Left lung (tissue), 10 donors: ENCODE measurements around the gene DCC. TPM values are rescaled to one million over a fixed set of nuclear protein-coding genes. Genes with fewer than 3 reads are reported as not detected.

Source experiments
- ATAC-seq: fragments of 200-7000 bp; cut with Tn5 transposase; one replicate; pipeline ENCODE4 v1.9.1; 2020; ENCODE audit warnings: moderate library complexity
- DNase-seq, 4 donors: peaks; one replicate each; pipeline ENCODE4 v3.0.0-alpha.2; 2013 to 2020
- H3K27ac ChIP-seq, 2 donors: fragments of 200-600 bp; sonication (generic) in 1 of 2; one replicate each; pipeline versions ENCODE4 v1.5.0 to v1.8.0; 2020 to 2021
- H3K27me3 ChIP-seq, 2 donors: fragments of 200-600 bp; sonication (generic) in 1 of 2; one replicate each; pipeline versions ENCODE4 v1.5.0 to v1.8.0; 2020 to 2021
- H3K36me3 ChIP-seq, 2 donors: fragments of 200-600 bp; sonication (generic) in 1 of 2; one replicate each; pipeline versions ENCODE4 v1.5.0 to v1.8.0; 2020 to 2021
- H3K4me1 ChIP-seq, 2 donors: fragments of 200-600 bp; one replicate each; pipeline ENCODE4 v1.8.0; 2021
- H3K4me3 ChIP-seq, 2 donors: fragments of 200-600 bp; sonication (generic) in 1 of 2; one replicate each; pipeline versions ENCODE4 v1.5.0 to v1.8.0; 2020 to 2021; ENCODE audit warnings: mild to moderate bottlenecking in 1 of 2
- H3K9me3 ChIP-seq, 2 donors: fragments of 200-600 bp; sonication (generic) in 1 of 2; one replicate each; pipeline versions ENCODE4 v1.5.0 to v1.8.0; 2020 to 2021
- CTCF ChIP-seq, 2 donors: fragments of 200-600 bp; sonication (generic) in 1 of 2; IDR thresholded peaks; one replicate each; pipeline versions ENCODE4 v1.5.0 to v1.8.0; 2021; ENCODE audit warnings: antibody characterized with exemption in 2 of 2
- intact Hi-C, 2 donors: fragments of 100-400 bp; cut with DNase I; formaldehyde crosslinking; loops; one replicate each; pipeline versions ENCODE4 v1.11.2 to v1.14.2; 2022
- polyA plus RNA-seq, 6 donors: library from polyadenylated mRNA; unstranded; fragments of 120-200 nt; gene quantifications; one replicate each; pipeline ENCODE4 v1.2.1, GENCODE V29; 2013; ENCODE audit not compliant: insufficient read length in 6 of 6
- total RNA-seq, 2 donors: library from RNA; stranded (reverse); fragmentation: NEBNext Ultra II Directional; extraction: Animal tissue kit (Norgen Biotek cat#: 25700); gene quantifications; one replicate each; pipeline ENCODE4 v1.2.1, GENCODE V29; 2021
- donor health status: DM: no; HTN: yes; CAD: no.
- donor health status: DM: no; HTN: no; CAD: no.

The DCC gene
- total and polyA plus RNA-seq, 8 donors = 0.61 to 3.5 (median 2.1) TPM

DNA sequence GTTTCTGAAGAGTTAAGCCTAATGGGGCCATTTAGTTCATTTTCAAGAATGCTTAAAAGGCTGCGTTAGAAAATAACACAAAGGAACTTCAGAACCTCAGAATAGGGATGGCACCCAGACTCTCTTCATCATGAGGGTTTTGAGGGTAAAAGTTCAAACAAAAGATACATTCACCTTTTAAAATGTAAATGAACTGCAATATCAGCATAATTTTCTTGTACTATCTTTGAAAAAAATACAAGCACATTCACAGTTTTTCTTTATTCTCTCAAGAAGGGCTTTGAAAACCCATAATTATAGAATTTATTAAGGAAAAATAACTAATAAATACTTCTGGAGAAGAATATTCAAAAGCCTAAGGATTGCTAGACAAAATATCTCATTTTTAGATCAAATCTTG is 791.0 kb downstream of the DCC start:
- Histone ChIP-seq H3K9me3 (no peaks in the 10 kb centered on the region), H3K4me1 (no peaks in the 10 kb centered on the region), H3K27me3 (no peaks in the 10 kb centered on the region), H3K4me3 (no peak overlapping the region), H3K36me3 (no peaks in the 10 kb centered on the region), H3K27ac (no peak overlapping the region)
- no peak for TF ChIP-seq CTCF (IDR thresholded peaks at IDR 0.05)
- ATAC-seq (no peak), DNase-seq (no peak)
- intact Hi-C loops = no loop called here

- peaks cover 0 to 4% of the 10 kb centered on the region in 2 donors for H3K9me3 ChIP-seq
- no peak overlapping the region for H3K27ac ChIP-seq
- no peaks in the 10 kb centered on the region for H3K4me1 ChIP-seq
- intact Hi-C loops = no loop called here
- no peaks in the 10 kb centered on the region for H3K27me3 ChIP-seq
- H3K36me3 ChIP-seq = no peaks in the 10 kb centered on the region
- no peak for TF ChIP-seq CTCF (IDR thresholded peaks at IDR 0.05)
- no peak overlapping the region for H3K4me3 ChIP-seq
- no peak for ATAC-seq
- no peak for DNase-seq
Observed at GRCh38 chr18:53134711-53135110, 794.7 kb downstream of the DCC start.

DNA sequence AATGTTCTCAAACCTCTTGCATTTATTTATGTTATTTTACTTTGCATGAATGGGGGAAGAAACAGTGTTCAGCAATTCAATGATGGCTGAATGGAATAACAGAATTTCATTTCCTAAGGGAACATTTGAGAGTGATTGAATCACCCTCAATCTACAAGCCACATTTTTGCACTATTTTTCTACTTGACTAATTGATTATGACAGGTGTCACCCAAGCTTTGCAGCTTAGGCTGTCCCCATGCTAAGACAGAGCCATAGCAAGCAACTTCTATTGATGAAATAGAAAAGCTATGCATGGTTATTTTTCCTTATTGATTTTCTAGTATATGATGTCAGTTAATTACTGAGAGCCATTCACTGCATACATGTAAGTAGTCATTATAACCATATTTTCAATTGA is 795.7 kb downstream of the DCC start:
- no peak for ATAC-seq
- intact Hi-C loops = no loop called here
- Histone ChIP-seq H3K4me1 (no peaks in the 10 kb centered on the region), H3K4me3 (no peak overlapping the region), H3K27me3 (no peaks in the 10 kb centered on the region), H3K27ac (no peak overlapping the region), H3K9me3 (peaks cover 0 to 4% of the 10 kb centered on the region in 2 donors), H3K36me3 (no peaks in the 10 kb centered on the region)
- no peak for DNase-seq
- no peak for TF ChIP-seq CTCF (IDR thresholded peaks at IDR 0.05)

GRCh38 chr18:53139746-53140500 is 799.9 kb downstream of the DCC start:
- peaks cover 0 to 4% of the 10 kb centered on the region in 2 donors for H3K9me3 ChIP-seq
- no peaks in the 10 kb centered on the region for H3K36me3 ChIP-seq
- no peak overlapping the region for H3K4me3 ChIP-seq
- DNase-seq (no peak), ATAC-seq (no peak)
- intact Hi-C loops = no loop called here
- H3K4me1 ChIP-seq = no peaks in the 10 kb centered on the region
- no peak overlapping the region for H3K27ac ChIP-seq
- H3K27me3 ChIP-seq = no peaks in the 10 kb centered on the region
- TF ChIP-seq CTCF (IDR thresholded peaks at IDR 0.05) = no peak

GRCh38 chr18:53142005-53142404 is 802.0 kb downstream of the DCC start:
- Histone ChIP-seq H3K27ac (no peak overlapping the region), H3K4me3 (no peak overlapping the region), H3K4me1 (no peaks in the 10 kb centered on the region), H3K36me3 (no peaks in the 10 kb centered on the region), H3K9me3 (peaks cover 0 to 2% of the 10 kb centered on the region in 2 donors), H3K27me3 (no peaks in the 10 kb centered on the region)
- intact Hi-C loops = no loop called here
- ATAC-seq = no peak
- no peak for TF ChIP-seq CTCF (IDR thresholded peaks at IDR 0.05)
- DNase-seq = no peak
